ENCODE data around the gene C16orf95. TPM values are rescaled to one million over a fixed set of nuclear protein-coding genes. Genes with fewer than 3 reads are reported as not detected.

C16orf95 gene
- total RNA-seq, 1 experiment from 2014 or later, result 3.8 TPM

- TF ChIP-seq, protein P1, sequence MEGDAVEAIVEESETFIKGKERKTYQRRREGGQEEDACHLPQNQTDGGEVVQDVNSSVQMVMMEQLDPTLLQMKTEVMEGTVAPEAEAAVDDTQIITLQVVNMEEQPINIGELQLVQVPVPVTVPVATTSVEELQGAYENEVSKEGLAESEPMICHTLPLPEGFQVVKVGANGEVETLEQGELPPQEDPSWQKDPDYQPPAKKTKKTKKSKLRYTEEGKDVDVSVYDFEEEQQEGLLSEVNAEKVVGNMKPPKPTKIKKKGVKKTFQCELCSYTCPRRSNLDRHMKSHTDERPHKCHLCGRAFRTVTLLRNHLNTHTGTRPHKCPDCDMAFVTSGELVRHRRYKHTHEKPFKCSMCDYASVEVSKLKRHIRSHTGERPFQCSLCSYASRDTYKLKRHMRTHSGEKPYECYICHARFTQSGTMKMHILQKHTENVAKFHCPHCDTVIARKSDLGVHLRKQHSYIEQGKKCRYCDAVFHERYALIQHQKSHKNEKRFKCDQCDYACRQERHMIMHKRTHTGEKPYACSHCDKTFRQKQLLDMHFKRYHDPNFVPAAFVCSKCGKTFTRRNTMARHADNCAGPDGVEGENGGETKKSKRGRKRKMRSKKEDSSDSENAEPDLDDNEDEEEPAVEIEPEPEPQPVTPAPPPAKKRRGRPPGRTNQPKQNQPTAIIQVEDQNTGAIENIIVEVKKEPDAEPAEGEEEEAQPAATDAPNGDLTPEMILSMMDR (IDR thresholded peaks at IDR 0.05; ENCODE audit: unreplicated experiment), result no peak
- Mint-ChIP-seq H3K4me3 (ENCODE audit: low read depth, unreplicated experiment) (no peak overlapping the region), H3K27me3 (ENCODE audit: unreplicated experiment) (no peaks in the 10 kb centered on the region), H3K9me3 (ENCODE audit: low read depth, unreplicated experiment) (no peaks in the 10 kb centered on the region), H3K27ac (ENCODE audit: unreplicated experiment) (no peak overlapping the region), H3K4me1 (ENCODE audit: low read depth, unreplicated experiment) (no peaks in the 10 kb centered on the region), H3K36me3 (ENCODE audit: insufficient read depth, unreplicated experiment) (peaks cover 9% of the 10 kb centered on the region)
- intact Hi-C loops (cut with micrococcal nuclease; ENCODE audit: unreplicated experiment), result no loop called here
- no TSS peak for BruUV-seq (replicated peaks)
- DNase-seq, result no peak
- CTCF ChIA-PET, result no interaction called here
Measured at GRCh38 chr16:87353613-87354012, 36.4 kb upstream of the C16orf95 start.

DNA sequence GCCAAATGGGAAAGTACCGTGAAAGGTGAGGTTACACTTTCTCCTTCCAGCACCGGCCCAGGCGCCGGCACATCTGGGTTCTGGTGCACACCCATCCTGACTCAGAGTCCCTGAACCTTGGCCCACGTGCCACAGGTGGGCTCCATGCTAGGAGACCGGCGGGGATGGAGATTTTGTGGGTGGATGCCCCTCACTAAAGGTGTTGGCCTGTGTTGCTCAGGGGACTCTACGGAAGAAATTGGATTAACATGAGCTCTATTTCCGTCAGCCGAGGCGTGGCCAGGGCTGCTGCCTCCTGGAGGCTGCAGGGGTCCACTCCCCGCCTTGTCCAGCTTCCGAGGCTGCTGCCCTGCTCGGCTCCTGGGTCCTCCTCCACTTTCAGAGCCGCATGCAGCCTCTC is 35.6 kb upstream of the C16orf95 start:
- CTCF ChIA-PET, result no interaction called here
- H3K36me3 Mint-ChIP-seq (ENCODE audit: insufficient read depth, unreplicated experiment), result peaks cover 17% of the 10 kb centered on the region
- no peak for DNase-seq
- H3K9me3 Mint-ChIP-seq (ENCODE audit: low read depth, unreplicated experiment), result no peaks in the 10 kb centered on the region
- intact Hi-C loops (cut with micrococcal nuclease; ENCODE audit: unreplicated experiment), result no loop called here
- BruUV-seq (replicated peaks), result no TSS peak
- H3K4me1 Mint-ChIP-seq (ENCODE audit: low read depth, unreplicated experiment), result no peaks in the 10 kb centered on the region
- no peak overlapping the region for H3K4me3 Mint-ChIP-seq (ENCODE audit: low read depth, unreplicated experiment)
- no peaks in the 10 kb centered on the region for H3K27me3 Mint-ChIP-seq (ENCODE audit: unreplicated experiment)
- no peak overlapping the region for H3K27ac Mint-ChIP-seq (ENCODE audit: unreplicated experiment)
- TF ChIP-seq, protein P1 (IDR thresholded peaks at IDR 0.05; ENCODE audit: unreplicated experiment), result no peak

DNA sequence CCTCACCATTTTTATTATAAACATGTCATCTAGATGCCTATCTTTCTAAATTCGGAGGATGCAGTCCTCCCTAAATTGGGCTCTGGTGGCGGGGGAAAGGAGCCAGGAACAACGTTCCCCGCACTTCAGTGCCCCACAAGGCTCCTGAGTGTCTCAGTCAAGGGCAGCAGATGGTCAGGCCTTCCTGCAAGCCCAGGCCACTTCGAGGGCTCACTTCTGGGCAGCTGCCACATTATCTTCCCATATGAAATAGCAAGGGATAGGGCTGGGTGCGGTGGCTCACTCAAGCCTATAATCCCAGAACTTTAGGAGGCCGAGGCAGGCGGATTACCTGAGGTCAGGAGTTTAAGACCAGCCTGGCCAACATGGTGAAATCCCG is 34.1 kb upstream of the C16orf95 start:
- H3K4me3 Mint-ChIP-seq (ENCODE audit: low read depth, unreplicated experiment), result no peak overlapping the region
- H3K27me3 Mint-ChIP-seq (ENCODE audit: unreplicated experiment), result no peaks in the 10 kb centered on the region
- CTCF ChIA-PET, result no interaction called here
- H3K27ac Mint-ChIP-seq (ENCODE audit: unreplicated experiment), result no peak overlapping the region
- no peak for DNase-seq
- no peaks in the 10 kb centered on the region for H3K4me1 Mint-ChIP-seq (ENCODE audit: low read depth, unreplicated experiment)
- no peaks in the 10 kb centered on the region for H3K9me3 Mint-ChIP-seq (ENCODE audit: low read depth, unreplicated experiment)
- no TSS peak for BruUV-seq (replicated peaks)
- TF ChIP-seq, protein P1 (IDR thresholded peaks at IDR 0.05; ENCODE audit: unreplicated experiment), result no peak
- intact Hi-C loops (cut with micrococcal nuclease; ENCODE audit: unreplicated experiment), result no loop called here
- H3K36me3 Mint-ChIP-seq (ENCODE audit: insufficient read depth, unreplicated experiment), result peaks cover 21% of the 10 kb centered on the region

DNA sequence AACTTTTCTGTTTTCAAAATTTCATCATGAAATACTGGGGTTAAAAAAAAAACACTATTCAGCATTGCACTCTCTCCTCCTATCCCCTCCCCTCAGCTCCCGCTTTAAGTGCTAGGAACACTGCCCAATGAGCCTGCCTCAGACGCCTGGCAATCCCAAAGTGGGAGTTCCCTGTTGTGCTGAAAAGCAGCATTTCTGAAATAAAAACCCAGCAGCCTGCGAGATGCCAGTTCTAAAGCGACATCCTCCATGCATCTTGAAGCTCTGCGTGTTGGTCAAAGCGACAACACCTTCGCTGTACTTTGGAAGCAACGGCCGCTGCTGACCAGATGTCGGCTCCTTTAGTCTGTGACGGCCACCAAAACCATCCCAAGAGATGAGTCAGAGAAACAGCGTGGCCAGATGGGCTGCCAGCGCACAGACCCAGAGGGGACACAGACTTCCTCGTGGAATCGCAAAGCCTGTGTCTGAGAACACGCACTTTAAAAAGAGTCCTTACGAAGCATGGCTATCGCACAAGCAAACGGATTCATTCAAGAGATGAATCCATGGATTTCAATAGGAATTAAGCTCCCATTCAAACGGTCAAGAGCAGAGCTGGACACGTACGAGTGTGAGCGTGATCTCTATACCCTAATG is 33.6 kb upstream of the C16orf95 start:
- CTCF ChIA-PET, result no interaction called here
- TF ChIP-seq, protein P1 (IDR thresholded peaks at IDR 0.05; ENCODE audit: unreplicated experiment), result no peak
- DNase-seq, result no peak
- H3K36me3 Mint-ChIP-seq (ENCODE audit: insufficient read depth, unreplicated experiment), result peaks cover 23% of the 10 kb centered on the region
- no peaks in the 10 kb centered on the region for H3K27me3 Mint-ChIP-seq (ENCODE audit: unreplicated experiment)
- H3K27ac Mint-ChIP-seq (ENCODE audit: unreplicated experiment), result no peak overlapping the region
- intact Hi-C loops (cut with micrococcal nuclease; ENCODE audit: unreplicated experiment), result no loop called here
- BruUV-seq (replicated peaks), result no TSS peak
- no peaks in the 10 kb centered on the region for H3K4me1 Mint-ChIP-seq (ENCODE audit: low read depth, unreplicated experiment)
- no peak overlapping the region for H3K4me3 Mint-ChIP-seq (ENCODE audit: low read depth, unreplicated experiment)
- no peaks in the 10 kb centered on the region for H3K9me3 Mint-ChIP-seq (ENCODE audit: low read depth, unreplicated experiment)

Measured in Calu3 (cell line).